HCT116 (cell line): ENCODE results near the gene IL10. TPM values are rescaled to one million over a fixed set of nuclear protein-coding genes. Genes with fewer than 3 reads are reported as not detected.

ENCODE experiments used
- ATAC-seq: fragments of 200-7000 bp; cut with Tn5 transposase; 2 replicates; pipeline ENCODE4 v1.9.1; 2020; ENCODE audit warnings: mild to moderate bottlenecking, moderate library complexity
- BruUV-seq: library from RNA; stranded (reverse); fragments of 400-500 nt; replicated peaks from 2 replicates; lab custom pipeline; 2021; lab: Mats Ljungman, UMichigan
- CTCF ChIA-PET: fragments of 300-600 bp; sonication (Branson Sonifier 250); formaldehyde crosslinking; loops from one replicate; lab custom pipeline; 2021; ENCODE audit warnings: antibody characterized with exemption; lab: Charles Lee
- POLR2A ChIA-PET: fragments of 300-600, 350-600 bp; sonication (Branson Sonifier 250); formaldehyde crosslinking; loops from one replicate; lab custom pipeline; 2021; ENCODE audit warnings: antibody characterized with exemption; lab: Charles Lee
- RAD21 ChIA-PET, 2 experiments: fragments of 300-600 bp; sonication (Branson Sonifier 250); formaldehyde crosslinking; loops; one replicate each; lab custom pipeline; 2023; ENCODE audit warnings: low total read pairs in 2 of 2; ENCODE audit not compliant: uncharacterized antibody in 2 of 2, unreplicated experiment in 2 of 2, low non-redundant PET in 1 of 2; lab: Charles Lee
- DNase-seq: peaks from one replicate; pipeline ENCODE4 v3.0.0-alpha.2; 2010; ENCODE audit warnings: low read depth, low spot score
- H2AFZ ChIP-seq: fragments of 200-600 bp; shearing (Covaris generic), sonication (generic); 2 replicates; pipeline ENCODE4 v1.6.1; 2017; ENCODE audit warnings: low read depth, mixed run types, mixed read lengths, antibody characterized with exemption, low read length; ENCODE audit not compliant: poor library complexity, severe bottlenecking
- H3K27ac ChIP-seq: 2 replicates; pipeline ENCODE4 v1.5.1; 2012; ENCODE audit warnings: low read depth, low read length
- H3K27me3 ChIP-seq: fragments of 200-600 bp; sonication (generic); 2 replicates; pipeline ENCODE4 v1.6.1; 2016; ENCODE audit warnings: mixed run types, low read length, mixed read lengths; ENCODE audit not compliant: insufficient read depth
- H3K36me3 ChIP-seq, 2 experiments: fragments of 200-500 bp in 1 of 2; fragments of 200-600 bp in 1 of 2; sonication (Bioruptor generic) in 1 of 2; sonication (generic) in 1 of 2; 2 replicates each; pipeline versions ENCODE4 v1.5.1 to v1.6.1; 2014 to 2016; ENCODE audit warnings: low read length in 2 of 2, inconsistent platforms in 1 of 2, mixed read lengths in 1 of 2, mixed run types in 1 of 2; ENCODE audit not compliant: insufficient read depth in 2 of 2, control insufficient read depth in 1 of 2
- H3K4me1 ChIP-seq, 2 experiments: fragments of 200-600 bp in 1 of 2; sonication (generic) in 1 of 2; 2 replicates each; pipeline versions ENCODE4 v1.5.1 to v1.6.1; 2012 to 2017; ENCODE audit warnings: low read length in 2 of 2, inconsistent platforms in 1 of 2, mild to moderate bottlenecking in 1 of 2, mixed read lengths in 1 of 2, mixed run types in 1 of 2, moderate library complexity in 1 of 2; ENCODE audit not compliant: insufficient read depth in 2 of 2, control insufficient read depth in 1 of 2
- H3K4me2 ChIP-seq: fragments of 200-600 bp; sonication (generic); 2 replicates; pipeline ENCODE4 v1.6.1; 2017; ENCODE audit warnings: mixed run types, low read length, mixed read lengths
- H3K4me3 ChIP-seq, 2 experiments: fragments of 200-600 bp in 1 of 2; sonication (generic) in 1 of 2; replicated peaks in 1 of 2; 2 replicates each; pipeline ENCODE4 v1.5.1; 2011 to 2016; ENCODE audit warnings: low read length in 2 of 2, control low read depth in 1 of 2, low read depth in 1 of 2, mild to moderate bottlenecking in 1 of 2, mixed read lengths in 1 of 2, mixed run types in 1 of 2
- H3K79me2 ChIP-seq: fragments of 200-600 bp; sonication (generic); 2 replicates; pipeline ENCODE4 v1.6.1; 2017; ENCODE audit warnings: mild to moderate bottlenecking, mixed run types, low read length, moderate library complexity, mixed read lengths; ENCODE audit not compliant: insufficient read depth
- H3K9ac ChIP-seq: fragments of 200-600 bp; sonication (generic); 2 replicates; pipeline ENCODE4 v1.6.1; 2016; ENCODE audit warnings: low read length, mixed read lengths
- H3K9me2 ChIP-seq: fragments of 200-600 bp; sonication (generic), shearing (Covaris generic); 2 replicates; pipeline ENCODE4 v1.6.1; 2017; ENCODE audit warnings: mixed run types, mild to moderate bottlenecking, moderate library complexity; ENCODE audit not compliant: insufficient read depth
- H3K9me3 ChIP-seq, 2 experiments: fragments of 200-500 bp in 1 of 2; fragments of 200-600 bp in 1 of 2; sonication (Bioruptor generic) in 1 of 2; sonication (generic) in 1 of 2; 2 replicates each; pipeline ENCODE4 v1.6.1; 2014 to 2017; ENCODE audit warnings: low read length in 2 of 2, mixed read lengths in 2 of 2, inconsistent platforms in 1 of 2, low read depth in 1 of 2, mild to moderate bottlenecking in 1 of 2, mixed run types in 1 of 2, moderate library complexity in 1 of 2; ENCODE audit not compliant: control insufficient read depth in 1 of 2, insufficient read depth in 1 of 2
- H4K20me1 ChIP-seq: fragments of 200-600 bp; sonication (generic), shearing (Covaris generic); 2 replicates; pipeline ENCODE4 v1.6.1; 2017; ENCODE audit warnings: mixed run types, mild to moderate bottlenecking, moderate library complexity; ENCODE audit not compliant: insufficient read depth
- ATF3 ChIP-seq: IDR thresholded peaks from 2 replicates; pipeline ENCODE4 v1.6.1; 2012
- CTCF ChIP-seq, 3 experiments: fragments of 200-600 bp in 1 of 3; sonication (generic) in 1 of 3; IDR thresholded peaks in 2 of 3; conservative IDR thresholded peaks in 1 of 3; 2 replicates each; pipeline ENCODE4 v1.5.1; 2012 to 2017; ENCODE audit warnings: low read depth in 2 of 3, low read length in 2 of 3, antibody characterized with exemption in 1 of 3, borderline replicate concordance in 1 of 3, control low read depth in 1 of 3, mild to moderate bottlenecking in 1 of 3, mixed read lengths in 1 of 3, mixed run types in 1 of 3, moderate library complexity in 1 of 3; ENCODE audit not compliant: insufficient read depth in 1 of 3
- ELF1 ChIP-seq: IDR thresholded peaks from 2 replicates; pipeline ENCODE4 v1.6.1; 2012; ENCODE audit warnings: low read depth, borderline replicate concordance
- EZH2 ChIP-seq: fragments of 200-600 bp; sonication (generic); IDR thresholded peaks from 2 replicates; pipeline ENCODE4 v1.6.1; 2017; ENCODE audit warnings: antibody characterized with exemption, mixed run types
- FOSL1 ChIP-seq: IDR thresholded peaks from 2 replicates; pipeline ENCODE4 v1.6.1; 2012; ENCODE audit warnings: low read depth
- POLR2A ChIP-seq: IDR thresholded peaks from 2 replicates; pipeline ENCODE4 v1.7.0; 2011; ENCODE audit warnings: borderline replicate concordance; ENCODE audit not compliant: insufficient read depth, insufficient read length; ENCODE audit errors: extremely low read depth
- POLR2AphosphoS5 ChIP-seq: IDR thresholded peaks from 2 replicates; pipeline ENCODE4 v1.6.1; 2011; ENCODE audit warnings: mild to moderate bottlenecking, low read depth, low read length, moderate library complexity
- RAD21 ChIP-seq: IDR thresholded peaks from 2 replicates; pipeline ENCODE4 v1.6.1; 2012; ENCODE audit warnings: low read depth, mild to moderate bottlenecking
- REST ChIP-seq: IDR thresholded peaks from 2 replicates; pipeline ENCODE4 v1.6.1; 2012; ENCODE audit warnings: low read depth
- SP1 ChIP-seq: IDR thresholded peaks from 2 replicates; pipeline ENCODE4 v1.6.1; 2012; ENCODE audit warnings: low read depth
- SRF ChIP-seq: IDR thresholded peaks from 2 replicates; pipeline ENCODE4 v1.6.1; 2012; ENCODE audit warnings: low read depth
- TCF7L2 ChIP-seq: IDR thresholded peaks from 2 replicates; pipeline ENCODE4 v1.7.0; 2011; ENCODE audit warnings: borderline replicate concordance, inconsistent platforms; ENCODE audit not compliant: insufficient read depth, insufficient read length; ENCODE audit errors: extremely low read depth
- YY1 ChIP-seq: IDR thresholded peaks from 2 replicates; pipeline ENCODE4 v1.6.1; 2011; ENCODE audit warnings: low read length, low read depth, moderate library complexity, mild to moderate bottlenecking; ENCODE audit not compliant: insufficient replicate concordance; ENCODE audit errors: extremely low read depth
- ZNF274 ChIP-seq: fragments of 200-500 bp; sonication (Bioruptor generic); IDR thresholded peaks from 2 replicates; pipeline ENCODE4 v1.6.1; 2014; ENCODE audit warnings: mild to moderate bottlenecking, low read depth, low read length, inconsistent platforms
- intact Hi-C: fragments of 100-400 bp; cut with micrococcal nuclease; formaldehyde crosslinking; loops from 2 replicates; pipeline ENCODE4 v1.10.0; 2022
- total RNA-seq: library from RNA; stranded (reverse); gene quantifications from one replicate; pipeline ENCODE4 v1.2.1, GENCODE V29; 2021; ENCODE audit not compliant: unreplicated experiment
- TF ChIP-seq, protein P1 (sequence below): IDR thresholded peaks from 2 replicates; pipeline ENCODE4 v1.6.1; 2012

IL10 gene
- total RNA-seq, 1 experiment from 2014 or later, result not detected

DNA sequence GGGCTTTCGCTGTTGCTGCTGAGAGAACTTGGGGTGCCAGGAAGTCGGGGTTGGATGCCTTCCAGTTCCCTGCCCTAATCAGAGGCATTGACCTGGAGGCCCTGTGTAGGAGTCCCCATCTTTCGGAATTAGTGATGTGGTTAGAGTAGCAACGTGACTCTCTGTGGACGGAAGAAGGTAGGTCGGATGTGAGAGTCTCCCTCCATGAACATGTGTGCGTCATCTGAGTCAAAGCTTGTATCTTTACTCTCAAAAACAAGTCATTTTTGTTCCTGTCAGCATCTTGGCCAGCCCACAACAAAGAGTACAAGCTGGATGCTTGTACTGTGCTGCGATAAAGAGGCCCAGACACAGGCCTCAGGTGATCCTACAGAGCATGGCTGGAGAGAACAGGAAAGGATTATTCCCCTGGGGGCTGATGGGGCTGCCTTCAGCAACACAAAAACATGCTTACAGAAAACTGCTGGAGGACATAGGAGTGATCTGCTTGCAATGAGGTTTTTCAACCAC is 31.0 kb upstream of the IL10 start:
- BruUV-seq, result no TSS peak
- H3K9me3 ChIP-seq, result no peaks in the 10 kb centered on the region
- no peaks in the 10 kb centered on the region for H3K79me2 ChIP-seq
- ATAC-seq, result no peak
- no peak overlapping the region for H3K4me2 ChIP-seq
- H3K36me3 ChIP-seq, result no peaks in the 10 kb centered on the region
- RAD21 ChIA-PET, result interaction anchor here in 1 of 2 experiments (0.6 kb wide), 1 partner anchor 11 kb away, joined by 3 read pairs; no protein-coding TSS in a partner anchor
- POLR2A ChIA-PET, result no interaction called here
- no peak overlapping the region for H3K4me3 ChIP-seq
- no peaks in the 10 kb centered on the region for H3K4me1 ChIP-seq
- DNase-seq, result no peak
- no peaks in the 10 kb centered on the region for H4K20me1 ChIP-seq
- peaks cover 12% of the 10 kb centered on the region for H3K27me3 ChIP-seq
- no peak overlapping the region for H2AFZ ChIP-seq
- H3K9me2 ChIP-seq, result no peaks in the 10 kb centered on the region
- CTCF ChIA-PET, result no interaction called here
- intact Hi-C loops, result no loop called here
- no peak overlapping the region for H3K9ac ChIP-seq
- no peak for TF ChIP-seq SRF
- TF ChIP-seq TCF7L2, result no peak
- no peak for TF ChIP-seq YY1
- TF ChIP-seq SP1, result no peak
- no peak for TF ChIP-seq RAD21
- TF ChIP-seq CTCF (IDR thresholded peaks at IDR 0.05 in 2 of 3, conservative IDR thresholded peaks at IDR 0.05 in 1 of 3; ENCODE audit: borderline replicate concordance in 1 of 3, insufficient read depth in 1 of 3, low read depth in 2 of 3, low read length in 2 of 3), result no peak
- no peak for TF ChIP-seq EZH2
- no peak for TF ChIP-seq POLR2AphosphoS5
- TF ChIP-seq FOSL1, result no peak
- no peak for TF ChIP-seq ATF3
- TF ChIP-seq POLR2A, result no peak
- no peak for TF ChIP-seq REST
- TF ChIP-seq ZNF274, result no peak
- TF ChIP-seq ELF1, result no peak
- TF ChIP-seq, protein P1, sequence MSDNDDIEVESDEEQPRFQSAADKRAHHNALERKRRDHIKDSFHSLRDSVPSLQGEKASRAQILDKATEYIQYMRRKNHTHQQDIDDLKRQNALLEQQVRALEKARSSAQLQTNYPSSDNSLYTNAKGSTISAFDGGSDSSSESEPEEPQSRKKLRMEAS, result no peak
- no peak overlapping the region for H3K27ac ChIP-seq
